HEK293 (cell line): Measurements from ENCODE around the gene SOWAHD.
A peak's percentile ranks its signal among the peaks of the same experiment; 100 is the strongest.

Experiments
- CTCF ChIA-PET: fragments of 350-600 bp; formaldehyde crosslinking; extraction: SDS; loops from one replicate; lab custom pipeline; 2021; ENCODE audit warnings: antibody characterized with exemption; lab: Yijun Ruan, JAX
- POLR2A ChIA-PET: fragments of 300-600 bp; formaldehyde crosslinking; extraction: SDS; loops from one replicate; lab custom pipeline; 2020; ENCODE audit warnings: antibody characterized with exemption, inconsistent platforms; lab: Yijun Ruan, JAX
- H3K27ac ChIP-seq: fragments of 200-500 bp; sonication (Bioruptor generic); 2 replicates; pipeline ENCODE4 v1.5.1; 2014; ENCODE audit warnings: low read depth, low read length, control low read depth, inconsistent platforms; ENCODE audit errors: extremely low read depth
- H3K36me3 ChIP-seq, 2 experiments: fragments of 200-500 bp in 1 of 2; sonication (Bioruptor generic) in 1 of 2; 1 replicate in 1 of 2; 2 replicates in 1 of 2; pipeline ENCODE4 v1.5.1; 2014 to 2017; ENCODE audit warnings: inconsistent platforms in 2 of 2, low read length in 2 of 2; ENCODE audit not compliant: control insufficient read depth in 2 of 2, insufficient read depth in 1 of 2
- H3K4me1 ChIP-seq: fragments of 200-500 bp; sonication (Bioruptor generic); 2 replicates; pipeline ENCODE4 v1.5.1; 2014; ENCODE audit warnings: mild to moderate bottlenecking, low read length, inconsistent platforms; ENCODE audit not compliant: control insufficient read depth, insufficient read depth
- H3K4me3 ChIP-seq: 2 replicates; pipeline ENCODE4 v1.5.1; 2011; ENCODE audit warnings: low read depth, mild to moderate bottlenecking, control low read depth, low read length, moderate library complexity
- H3K9me3 ChIP-seq: fragments of 200-500 bp; sonication (Bioruptor generic); 2 replicates; pipeline ENCODE4 v1.5.1; 2014; ENCODE audit warnings: low read depth, low read length, inconsistent platforms; ENCODE audit not compliant: control insufficient read depth, insufficient read depth
- OSR2 ChIP-seq: fragments of 450-650 bp; formaldehyde crosslinking; IDR thresholded peaks from 2 replicates; pipeline ENCODE4 v1.5.1; 2016; ENCODE audit warnings: missing biosample characterization, missing genetic modification characterization
- SCRT1 ChIP-seq: fragments of 450-650 bp; formaldehyde crosslinking; IDR thresholded peaks from 2 replicates; pipeline ENCODE4 v1.5.1; 2016; ENCODE audit warnings: missing biosample characterization, missing genetic modification characterization, borderline replicate concordance
- SCRT2 ChIP-seq: fragments of 450-650 bp; formaldehyde crosslinking; IDR thresholded peaks from 2 replicates; pipeline ENCODE4 v1.5.1; 2016; ENCODE audit warnings: missing biosample characterization, missing genetic modification characterization
- ZBTB7A ChIP-seq: fragments of 450-650 bp; formaldehyde crosslinking; IDR thresholded peaks from 2 replicates; pipeline ENCODE4 v1.5.1; 2016; ENCODE audit warnings: low read depth, missing biosample characterization, missing genetic modification characterization
- ZNF121 ChIP-seq: fragments of 450-650 bp; formaldehyde crosslinking; IDR thresholded peaks from 2 replicates; pipeline ENCODE4 v1.5.1; 2016; ENCODE audit warnings: missing biosample characterization, missing genetic modification characterization
- ZNF654 ChIP-seq: fragments of 450-650 bp; formaldehyde crosslinking; IDR thresholded peaks from 2 replicates; pipeline ENCODE4 v1.5.1; 2016; ENCODE audit warnings: low read depth, missing biosample characterization, missing genetic modification characterization
- TF ChIP-seq, protein P1 (sequence below): fragments of 450-650 bp; formaldehyde crosslinking; IDR thresholded peaks from 2 replicates; pipeline ENCODE4 v1.5.1; 2016; ENCODE audit warnings: missing biosample characterization, missing genetic modification characterization
- TF ChIP-seq, protein P2 (sequence below): fragments of 450-650 bp; formaldehyde crosslinking; IDR thresholded peaks from 2 replicates; pipeline ENCODE4 v1.5.1; 2016; ENCODE audit warnings: missing biosample characterization, missing genetic modification characterization
- TF ChIP-seq, protein P3 (sequence below): fragments of 450-650 bp; formaldehyde crosslinking; IDR thresholded peaks from 2 replicates; pipeline ENCODE4; 2016; ENCODE audit warnings: missing biosample characterization, missing genetic modification characterization
- TF ChIP-seq, protein P4 (sequence below): fragments of 450-650 bp; formaldehyde crosslinking; IDR thresholded peaks from 2 replicates; pipeline ENCODE4 v1.5.1; 2016; ENCODE audit warnings: missing biosample characterization, missing genetic modification characterization
- TF ChIP-seq, protein P5 (sequence below): fragments of 450-650 bp; formaldehyde crosslinking; IDR thresholded peaks from 2 replicates; pipeline ENCODE4 v1.5.1; 2016; ENCODE audit warnings: missing biosample characterization, missing genetic modification characterization

Gene SOWAHD

DNA sequence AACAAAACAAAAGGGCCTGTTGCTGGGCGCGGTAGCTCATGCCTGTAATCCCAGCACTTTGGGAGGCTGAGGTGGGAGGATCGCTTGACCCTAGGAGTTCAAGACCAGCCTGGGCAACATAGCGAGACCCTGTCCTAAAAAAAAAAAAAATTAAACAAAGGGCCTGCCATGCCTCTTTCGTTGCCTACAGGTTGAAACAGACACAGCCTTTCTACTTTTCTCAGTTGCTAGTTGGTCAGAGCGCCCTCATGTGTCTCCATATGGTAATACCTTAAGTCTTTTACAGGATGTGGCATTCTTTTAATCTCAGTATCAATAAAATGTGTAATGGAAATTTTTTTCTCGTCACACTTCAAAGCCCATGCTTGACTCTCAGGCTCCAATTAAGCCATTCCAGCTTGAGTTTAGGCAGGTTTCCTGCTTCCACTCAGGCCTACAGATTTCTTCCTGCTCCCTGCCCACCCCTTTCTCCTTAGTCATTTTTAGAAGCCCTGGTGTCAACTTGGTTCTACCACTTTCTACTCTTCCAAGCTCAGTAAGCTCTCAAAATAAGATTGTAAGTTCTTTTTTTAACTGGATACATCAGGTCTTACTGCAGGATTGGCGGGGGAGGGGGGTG lies 4.6 kb upstream of the SOWAHD start:
- no peaks in the 10 kb centered on the region for H3K9me3 ChIP-seq
- TF ChIP-seq, protein P1, sequence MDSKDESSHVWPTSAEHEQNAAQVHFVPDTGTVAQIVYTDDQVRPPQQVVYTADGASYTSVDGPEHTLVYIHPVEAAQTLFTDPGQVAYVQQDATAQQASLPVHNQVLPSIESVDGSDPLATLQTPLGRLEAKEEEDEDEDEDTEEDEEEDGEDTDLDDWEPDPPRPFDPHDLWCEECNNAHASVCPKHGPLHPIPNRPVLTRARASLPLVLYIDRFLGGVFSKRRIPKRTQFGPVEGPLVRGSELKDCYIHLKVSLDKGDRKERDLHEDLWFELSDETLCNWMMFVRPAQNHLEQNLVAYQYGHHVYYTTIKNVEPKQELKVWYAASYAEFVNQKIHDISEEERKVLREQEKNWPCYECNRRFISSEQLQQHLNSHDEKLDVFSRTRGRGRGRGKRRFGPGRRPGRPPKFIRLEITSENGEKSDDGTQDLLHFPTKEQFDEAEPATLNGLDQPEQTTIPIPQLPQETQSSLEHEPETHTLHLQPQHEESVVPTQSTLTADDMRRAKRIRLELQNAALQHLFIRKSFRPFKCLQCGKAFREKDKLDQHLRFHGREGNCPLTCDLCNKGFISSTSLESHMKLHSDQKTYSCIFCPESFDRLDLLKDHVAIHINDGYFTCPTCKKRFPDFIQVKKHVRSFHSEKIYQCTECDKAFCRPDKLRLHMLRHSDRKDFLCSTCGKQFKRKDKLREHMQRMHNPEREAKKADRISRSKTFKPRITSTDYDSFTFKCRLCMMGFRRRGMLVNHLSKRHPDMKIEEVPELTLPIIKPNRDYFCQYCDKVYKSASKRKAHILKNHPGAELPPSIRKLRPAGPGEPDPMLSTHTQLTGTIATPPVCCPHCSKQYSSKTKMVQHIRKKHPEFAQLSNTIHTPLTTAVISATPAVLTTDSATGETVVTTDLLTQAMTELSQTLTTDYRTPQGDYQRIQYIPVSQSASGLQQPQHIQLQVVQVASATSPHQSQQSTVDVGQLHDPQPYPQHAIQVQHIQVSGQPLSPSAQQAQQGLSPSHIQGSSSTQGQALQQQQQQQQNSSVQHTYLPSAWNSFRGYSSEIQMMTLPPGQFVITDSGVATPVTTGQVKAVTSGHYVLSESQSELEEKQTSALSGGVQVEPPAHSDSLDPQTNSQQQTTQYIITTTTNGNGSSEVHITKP (tag by site-specific recombination) = peak; percentile 33; the same call in 1 of the 2 replicates
- TF ChIP-seq, protein P2, sequence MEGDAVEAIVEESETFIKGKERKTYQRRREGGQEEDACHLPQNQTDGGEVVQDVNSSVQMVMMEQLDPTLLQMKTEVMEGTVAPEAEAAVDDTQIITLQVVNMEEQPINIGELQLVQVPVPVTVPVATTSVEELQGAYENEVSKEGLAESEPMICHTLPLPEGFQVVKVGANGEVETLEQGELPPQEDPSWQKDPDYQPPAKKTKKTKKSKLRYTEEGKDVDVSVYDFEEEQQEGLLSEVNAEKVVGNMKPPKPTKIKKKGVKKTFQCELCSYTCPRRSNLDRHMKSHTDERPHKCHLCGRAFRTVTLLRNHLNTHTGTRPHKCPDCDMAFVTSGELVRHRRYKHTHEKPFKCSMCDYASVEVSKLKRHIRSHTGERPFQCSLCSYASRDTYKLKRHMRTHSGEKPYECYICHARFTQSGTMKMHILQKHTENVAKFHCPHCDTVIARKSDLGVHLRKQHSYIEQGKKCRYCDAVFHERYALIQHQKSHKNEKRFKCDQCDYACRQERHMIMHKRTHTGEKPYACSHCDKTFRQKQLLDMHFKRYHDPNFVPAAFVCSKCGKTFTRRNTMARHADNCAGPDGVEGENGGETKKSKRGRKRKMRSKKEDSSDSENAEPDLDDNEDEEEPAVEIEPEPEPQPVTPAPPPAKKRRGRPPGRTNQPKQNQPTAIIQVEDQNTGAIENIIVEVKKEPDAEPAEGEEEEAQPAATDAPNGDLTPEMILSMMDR (tag by site-specific recombination) = peak; percentile 48
- no peak for TF ChIP-seq ZBTB7A
- TF ChIP-seq ZNF121 (tag by site-specific recombination) = peak; percentile 76; the same call in 1 of the 2 replicates
- TF ChIP-seq, protein P3, sequence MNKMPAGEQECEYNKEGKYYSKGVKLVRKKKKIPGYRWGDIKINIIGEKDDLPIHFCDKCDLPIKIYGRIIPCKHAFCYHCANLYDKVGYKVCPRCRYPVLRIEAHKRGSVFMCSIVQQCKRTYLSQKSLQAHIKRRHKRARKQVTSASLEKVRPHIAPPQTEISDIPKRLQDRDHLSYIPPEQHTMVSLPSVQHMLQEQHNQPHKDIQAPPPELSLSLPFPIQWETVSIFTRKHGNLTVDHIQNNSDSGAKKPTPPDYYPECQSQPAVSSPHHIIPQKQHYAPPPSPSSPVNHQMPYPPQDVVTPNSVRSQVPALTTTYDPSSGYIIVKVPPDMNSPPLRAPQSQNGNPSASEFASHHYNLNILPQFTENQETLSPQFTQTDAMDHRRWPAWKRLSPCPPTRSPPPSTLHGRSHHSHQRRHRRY (tag by site-specific recombination) = no peak
- TF ChIP-seq SCRT1 = 0 out of 2 replicates have a peak, but pooled peaks have one; percentile 60
- peak; percentile 71 for TF ChIP-seq ZNF654
- peak; percentile 78 for TF ChIP-seq SCRT2 (tag by site-specific recombination)
- TF ChIP-seq, protein P4, sequence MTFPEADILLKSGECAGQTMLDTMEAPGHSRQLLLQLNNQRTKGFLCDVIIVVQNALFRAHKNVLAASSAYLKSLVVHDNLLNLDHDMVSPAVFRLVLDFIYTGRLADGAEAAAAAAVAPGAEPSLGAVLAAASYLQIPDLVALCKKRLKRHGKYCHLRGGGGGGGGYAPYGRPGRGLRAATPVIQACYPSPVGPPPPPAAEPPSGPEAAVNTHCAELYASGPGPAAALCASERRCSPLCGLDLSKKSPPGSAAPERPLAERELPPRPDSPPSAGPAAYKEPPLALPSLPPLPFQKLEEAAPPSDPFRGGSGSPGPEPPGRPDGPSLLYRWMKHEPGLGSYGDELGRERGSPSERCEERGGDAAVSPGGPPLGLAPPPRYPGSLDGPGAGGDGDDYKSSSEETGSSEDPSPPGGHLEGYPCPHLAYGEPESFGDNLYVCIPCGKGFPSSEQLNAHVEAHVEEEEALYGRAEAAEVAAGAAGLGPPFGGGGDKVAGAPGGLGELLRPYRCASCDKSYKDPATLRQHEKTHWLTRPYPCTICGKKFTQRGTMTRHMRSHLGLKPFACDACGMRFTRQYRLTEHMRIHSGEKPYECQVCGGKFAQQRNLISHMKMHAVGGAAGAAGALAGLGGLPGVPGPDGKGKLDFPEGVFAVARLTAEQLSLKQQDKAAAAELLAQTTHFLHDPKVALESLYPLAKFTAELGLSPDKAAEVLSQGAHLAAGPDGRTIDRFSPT (tag by site-specific recombination) = no peak
- TF ChIP-seq, protein P5, sequence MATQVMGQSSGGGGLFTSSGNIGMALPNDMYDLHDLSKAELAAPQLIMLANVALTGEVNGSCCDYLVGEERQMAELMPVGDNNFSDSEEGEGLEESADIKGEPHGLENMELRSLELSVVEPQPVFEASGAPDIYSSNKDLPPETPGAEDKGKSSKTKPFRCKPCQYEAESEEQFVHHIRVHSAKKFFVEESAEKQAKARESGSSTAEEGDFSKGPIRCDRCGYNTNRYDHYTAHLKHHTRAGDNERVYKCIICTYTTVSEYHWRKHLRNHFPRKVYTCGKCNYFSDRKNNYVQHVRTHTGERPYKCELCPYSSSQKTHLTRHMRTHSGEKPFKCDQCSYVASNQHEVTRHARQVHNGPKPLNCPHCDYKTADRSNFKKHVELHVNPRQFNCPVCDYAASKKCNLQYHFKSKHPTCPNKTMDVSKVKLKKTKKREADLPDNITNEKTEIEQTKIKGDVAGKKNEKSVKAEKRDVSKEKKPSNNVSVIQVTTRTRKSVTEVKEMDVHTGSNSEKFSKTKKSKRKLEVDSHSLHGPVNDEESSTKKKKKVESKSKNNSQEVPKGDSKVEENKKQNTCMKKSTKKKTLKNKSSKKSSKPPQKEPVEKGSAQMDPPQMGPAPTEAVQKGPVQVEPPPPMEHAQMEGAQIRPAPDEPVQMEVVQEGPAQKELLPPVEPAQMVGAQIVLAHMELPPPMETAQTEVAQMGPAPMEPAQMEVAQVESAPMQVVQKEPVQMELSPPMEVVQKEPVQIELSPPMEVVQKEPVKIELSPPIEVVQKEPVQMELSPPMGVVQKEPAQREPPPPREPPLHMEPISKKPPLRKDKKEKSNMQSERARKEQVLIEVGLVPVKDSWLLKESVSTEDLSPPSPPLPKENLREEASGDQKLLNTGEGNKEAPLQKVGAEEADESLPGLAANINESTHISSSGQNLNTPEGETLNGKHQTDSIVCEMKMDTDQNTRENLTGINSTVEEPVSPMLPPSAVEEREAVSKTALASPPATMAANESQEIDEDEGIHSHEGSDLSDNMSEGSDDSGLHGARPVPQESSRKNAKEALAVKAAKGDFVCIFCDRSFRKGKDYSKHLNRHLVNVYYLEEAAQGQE (tag by site-specific recombination) = no peak
- no peak for TF ChIP-seq OSR2
- 0 out of 2 replicates have a peak, but pooled peaks cover 2% of the 10 kb centered on the region for H3K4me1 ChIP-seq
- H3K4me3 ChIP-seq = no peak overlapping the region
- H3K36me3 ChIP-seq = no peaks in the 10 kb centered on the region
- no peak overlapping the region for H3K27ac ChIP-seq
- ChIA-PET CTCF (interaction anchor here (0.5 to 2.6 kb wide), 22 partner anchors 7 to 936 kb away, joined by 3 to 15 read pairs (median 4); partner anchors contain the start of gene SEPTIN6), POLR2A (no interaction called here)
